NCI-H1048 (cell line): ENCODE data around the gene CELSR1.

Experiments used
- DNase-seq: peaks from one replicate; lab custom pipeline; 2025; lab: John Stamatoyannopoulos, UW

Gene CELSR1

DNA sequence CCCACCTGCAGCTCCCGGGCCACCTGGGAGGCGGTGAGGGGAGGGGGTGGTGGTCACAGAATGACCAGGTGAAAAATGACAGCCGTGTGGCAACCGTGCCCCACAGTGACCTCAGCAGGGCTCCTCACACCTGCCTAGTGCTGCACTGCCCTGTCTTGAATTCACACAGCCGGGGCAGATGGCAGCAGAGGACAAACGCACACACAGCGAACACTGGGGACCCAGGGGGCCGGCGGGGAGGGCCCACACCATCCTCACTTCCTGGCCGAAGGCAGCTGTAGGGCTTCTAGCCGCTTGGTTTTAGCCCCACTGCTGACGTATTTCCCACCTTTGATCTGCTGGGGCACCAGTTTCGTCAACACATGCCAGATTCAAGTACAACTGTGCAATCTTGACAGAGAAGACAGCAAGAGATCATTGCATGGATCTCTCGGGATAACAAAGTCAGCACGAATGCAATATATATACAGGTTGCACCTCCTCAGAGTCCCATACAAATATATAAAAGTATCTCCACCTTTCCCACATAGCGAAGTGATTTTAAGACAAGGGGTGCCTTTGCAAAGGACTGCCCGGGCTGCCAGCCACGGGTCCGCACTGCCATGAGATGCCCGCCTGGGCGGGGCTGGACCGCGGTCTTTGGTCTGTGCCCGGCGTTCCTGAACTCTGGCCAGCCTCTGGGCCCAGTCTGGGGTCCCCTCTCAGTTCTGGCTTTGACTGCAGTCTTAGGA lies 175.1 kb downstream of the CELSR1 start:
- DNase-seq, result no peak

DNA sequence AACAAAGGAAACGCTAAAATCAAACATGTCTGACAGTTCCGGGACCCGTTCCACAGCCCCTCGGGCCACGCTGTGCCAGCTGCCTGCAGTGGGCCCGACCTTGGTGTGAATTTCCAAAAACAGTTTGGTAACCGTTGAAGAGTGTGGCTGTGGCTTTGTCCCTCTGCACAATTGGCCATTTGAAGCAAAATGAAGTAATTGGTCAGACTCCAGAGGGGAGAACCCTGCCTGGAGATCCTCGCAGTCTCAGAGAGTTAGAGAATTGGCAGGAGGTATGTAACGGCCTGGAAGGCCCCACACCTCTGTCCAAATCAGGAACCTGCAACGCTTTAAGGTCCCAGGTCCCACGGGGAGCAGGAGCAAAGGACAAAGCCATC lies 175.6 kb downstream of the CELSR1 start:
- DNase-seq, result no peak

DNA sequence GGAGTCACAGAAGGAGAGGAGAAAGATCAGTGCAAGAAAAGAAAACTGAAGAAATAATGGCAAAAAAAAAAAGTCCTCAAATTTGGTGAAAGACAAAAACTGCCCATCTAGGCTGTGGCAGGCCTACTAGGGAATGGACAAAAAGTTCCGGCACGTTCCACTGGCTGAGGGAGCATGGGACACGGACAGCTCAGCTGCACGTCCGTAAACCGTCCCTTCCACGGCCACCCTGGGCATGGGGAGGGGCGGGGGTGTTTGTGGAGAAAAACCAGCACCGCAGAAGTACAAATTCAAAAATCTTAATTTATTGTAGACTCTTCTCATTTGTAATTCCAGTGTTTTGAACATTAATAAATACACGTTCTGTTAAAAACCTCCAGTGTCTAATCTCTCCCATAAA lies 176.5 kb downstream of the CELSR1 start:
- DNase-seq, result no peak

DNA sequence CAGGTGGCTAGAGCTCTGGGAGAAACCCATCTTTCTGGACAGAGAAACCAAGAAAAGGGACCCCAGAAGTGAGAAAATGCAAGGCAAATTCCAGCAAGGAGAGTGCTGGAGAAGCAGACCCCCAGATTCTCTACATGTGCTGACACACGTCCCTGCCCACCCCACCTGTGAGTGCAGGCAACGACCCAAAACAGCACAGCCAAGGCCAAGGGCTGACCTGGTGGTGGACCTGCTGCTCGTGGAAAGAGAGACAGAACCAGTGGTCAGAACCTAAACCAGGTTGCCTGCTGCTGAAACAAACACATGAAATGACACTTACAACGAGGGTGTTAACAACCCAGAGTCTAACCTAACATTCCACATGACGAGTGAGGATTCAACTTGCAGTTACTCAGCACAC lies 177.3 kb downstream of the CELSR1 start:
- DNase-seq, result no peak

DNA sequence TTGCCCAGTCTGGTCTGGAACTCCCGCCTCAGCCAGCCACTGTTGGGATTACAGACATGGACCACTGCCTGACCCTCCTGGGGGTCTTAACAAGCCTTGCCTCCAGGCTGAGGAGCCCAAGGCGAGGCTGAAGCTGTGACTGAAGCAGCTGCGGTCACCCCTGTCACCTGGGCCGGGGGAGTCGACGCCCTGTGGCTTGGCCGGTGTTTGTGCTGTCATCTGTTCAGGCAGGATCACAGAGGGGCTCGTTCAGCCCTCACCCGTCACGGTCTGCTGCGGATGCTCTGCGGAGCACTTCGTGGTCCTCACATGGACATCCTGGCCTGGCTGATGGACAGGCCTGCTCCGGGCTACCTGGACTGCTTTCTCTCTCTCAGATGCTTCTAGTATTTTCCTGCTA lies 178.1 kb downstream of the CELSR1 start:
- DNase-seq, result no peak

DNA sequence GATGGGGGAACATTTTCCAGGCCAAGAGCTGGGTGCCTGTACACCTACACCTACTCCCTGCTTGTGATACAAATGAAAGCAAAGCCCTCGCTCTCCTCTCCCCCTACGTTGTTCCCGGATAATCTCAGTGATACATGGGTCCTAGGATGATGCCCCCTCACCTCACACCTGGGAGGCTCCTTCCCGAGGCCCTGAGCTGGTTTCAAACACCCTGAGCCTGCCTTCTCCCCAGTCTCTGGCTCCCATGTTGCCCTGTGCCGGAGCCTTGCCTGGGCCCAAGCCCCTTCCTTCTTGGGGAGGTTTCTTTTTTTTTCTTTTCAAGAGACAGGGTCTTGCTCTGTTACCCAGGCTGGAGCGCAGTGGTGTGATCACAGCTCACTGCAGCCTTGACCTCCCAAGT lies 178.7 kb downstream of the CELSR1 start:
- DNase-seq, result no peak

DNA sequence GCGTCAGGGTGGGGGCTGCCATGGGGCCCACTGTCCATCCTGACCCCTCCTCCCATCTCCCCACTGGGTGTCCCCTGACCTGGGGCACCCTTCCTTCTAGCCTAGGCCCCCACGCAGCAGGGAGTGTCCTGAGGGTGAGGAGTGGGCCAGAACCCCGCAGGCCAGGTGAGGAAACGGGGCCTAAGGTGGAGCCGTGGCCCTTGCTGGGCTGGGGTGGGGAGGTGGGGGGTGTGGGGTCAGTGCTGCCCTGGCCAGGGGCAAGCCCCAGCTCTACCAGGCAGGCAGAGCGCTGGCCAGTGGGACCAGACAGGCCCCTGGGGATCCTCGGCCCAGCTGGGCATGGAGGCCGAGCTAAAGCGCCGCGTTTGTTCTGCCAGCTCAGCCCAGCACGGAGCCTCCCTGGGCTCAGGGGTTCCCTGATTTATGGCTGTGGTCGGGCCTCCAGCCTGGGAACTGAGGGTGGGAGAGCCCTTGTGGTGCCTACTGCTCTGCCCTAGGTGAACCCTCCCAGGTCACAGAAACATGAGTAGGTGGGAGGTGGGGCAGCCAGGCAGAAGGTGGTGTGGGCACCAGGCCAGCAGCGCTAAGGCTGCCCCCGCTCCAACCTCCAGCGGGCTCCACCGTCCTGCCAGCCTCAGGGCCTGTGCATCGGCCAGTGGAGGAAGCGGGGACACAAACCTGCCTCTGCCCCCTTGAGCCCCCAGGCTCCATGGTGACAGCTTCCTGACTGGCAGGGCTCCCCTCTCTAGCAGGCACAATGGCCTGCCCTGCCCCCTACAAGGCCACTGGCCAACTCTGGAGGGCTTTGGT lies 179.5 kb downstream of the CELSR1 start:
- no peak for DNase-seq

DNA sequence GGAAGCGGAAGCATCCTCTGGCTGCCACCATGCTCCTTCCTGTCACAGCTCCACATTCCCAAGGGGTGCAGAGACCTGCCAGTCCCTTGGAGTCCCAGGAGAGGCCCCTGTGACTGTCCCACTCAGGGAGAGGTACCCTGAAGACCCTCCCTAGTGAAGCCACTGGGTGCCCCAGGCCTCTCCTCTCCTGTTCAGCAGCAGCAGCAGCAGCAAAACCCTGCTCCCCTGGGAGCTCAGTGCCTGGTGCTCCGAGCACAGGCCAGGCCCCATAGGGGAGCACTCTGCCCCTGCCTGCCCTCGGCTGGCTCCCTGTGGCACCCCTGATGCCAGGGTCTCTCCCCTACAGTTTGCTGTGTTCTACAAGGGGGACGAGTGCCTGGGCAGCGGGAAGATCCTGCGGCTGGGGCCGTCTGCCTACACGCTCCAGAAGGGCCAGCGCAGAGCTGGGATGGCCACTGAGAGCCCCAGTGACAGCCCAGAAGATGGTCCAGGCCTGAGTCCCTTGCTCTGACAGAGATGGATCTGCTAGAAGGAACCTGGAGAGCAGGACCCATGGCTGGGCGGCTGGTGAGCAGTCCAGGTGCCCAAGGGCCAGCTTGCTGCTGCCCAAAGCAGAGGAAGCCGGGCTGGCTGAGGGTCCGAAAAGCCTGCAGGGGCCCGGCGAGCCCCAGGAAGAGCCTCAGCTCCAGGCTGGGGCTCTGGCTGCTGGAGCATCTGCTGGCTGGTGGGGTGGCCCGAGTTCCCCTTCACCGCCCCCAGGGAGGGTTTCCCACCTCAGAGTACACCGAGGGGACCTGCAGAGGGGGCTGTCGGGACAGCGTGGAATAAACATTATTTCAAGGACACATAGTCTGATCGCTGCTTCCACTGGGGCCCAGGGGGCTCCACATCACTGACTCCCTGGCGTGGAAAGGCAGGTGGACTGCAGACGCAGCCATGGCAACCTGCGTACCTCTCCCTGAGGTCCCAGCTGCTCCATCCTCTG lies 180.6 kb downstream of the CELSR1 start:
- DNase-seq, result no peak

DNA sequence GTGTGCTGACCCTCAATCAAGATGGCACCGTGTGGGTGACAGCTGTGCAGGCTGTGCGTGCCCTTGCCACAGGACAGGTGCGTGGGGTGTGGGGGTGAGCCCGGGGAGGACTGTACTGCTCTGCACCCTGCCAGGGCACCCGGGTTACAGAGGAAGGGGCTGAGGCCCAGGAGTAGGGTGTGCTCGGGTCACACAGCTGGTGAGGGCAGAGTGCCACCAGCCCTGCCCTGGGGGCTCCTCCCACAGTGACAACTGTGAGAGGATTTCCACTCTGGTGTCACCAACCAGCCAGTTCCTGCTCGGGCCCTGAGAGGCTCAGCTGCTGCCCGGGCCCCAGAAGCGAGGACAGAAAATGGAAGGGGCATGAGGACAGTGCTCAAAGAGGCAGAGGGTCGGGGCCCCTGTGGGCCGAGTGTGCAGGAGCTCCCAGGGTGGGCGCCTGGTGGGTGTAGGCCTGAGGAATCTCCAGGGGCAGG lies 181.4 kb downstream of the CELSR1 start:
- no peak for DNase-seq

DNA sequence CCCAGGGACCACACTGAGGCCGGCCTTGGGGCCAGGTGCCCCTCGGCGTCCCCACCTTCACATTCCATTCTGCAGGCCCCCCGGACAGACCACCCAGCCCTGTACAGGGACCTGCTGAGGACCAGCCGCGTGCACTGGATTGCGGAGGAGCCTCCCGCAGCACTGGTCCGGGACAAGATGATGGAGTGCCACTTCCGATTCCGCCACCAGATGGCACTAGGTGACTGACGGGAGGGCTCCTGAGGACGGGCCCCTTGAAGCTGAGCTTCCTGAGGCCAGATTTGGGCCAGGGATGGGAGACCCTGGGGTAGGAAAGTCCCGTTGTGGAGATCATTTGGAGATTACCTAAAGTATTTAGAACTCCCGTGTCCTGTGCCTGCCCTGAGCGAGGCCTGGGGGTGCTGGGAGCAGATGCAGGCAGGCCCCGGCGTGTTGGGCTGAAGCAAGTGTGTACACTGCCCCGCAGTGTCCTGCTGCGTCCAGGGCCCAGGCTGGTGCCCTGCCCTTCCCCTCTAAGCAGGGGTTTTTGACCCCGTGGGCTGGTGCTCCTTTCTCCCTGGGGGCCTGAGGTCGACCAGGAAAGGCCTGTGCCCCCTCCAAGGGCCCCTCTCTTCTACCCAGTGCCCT lies 181.9 kb downstream of the CELSR1 start:
- DNase-seq, result peak; percentile 21

DNA sequence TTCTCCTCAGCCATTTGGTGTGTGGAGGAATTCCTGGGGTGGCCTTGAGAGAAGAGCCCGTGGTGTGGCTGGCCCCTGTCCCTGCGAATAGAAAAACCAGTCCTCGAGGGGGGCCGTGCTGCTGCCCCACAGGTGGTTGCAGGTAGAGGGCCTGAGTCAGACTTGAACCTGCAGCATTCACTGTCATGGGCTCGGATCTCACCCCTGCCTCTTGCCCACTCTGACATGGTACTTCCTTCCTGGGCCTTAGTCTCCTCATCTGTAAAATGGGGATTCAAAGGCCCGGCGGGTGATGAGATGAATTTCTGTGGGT lies 182.5 kb downstream of the CELSR1 start:
- DNase-seq, result no peak

DNA sequence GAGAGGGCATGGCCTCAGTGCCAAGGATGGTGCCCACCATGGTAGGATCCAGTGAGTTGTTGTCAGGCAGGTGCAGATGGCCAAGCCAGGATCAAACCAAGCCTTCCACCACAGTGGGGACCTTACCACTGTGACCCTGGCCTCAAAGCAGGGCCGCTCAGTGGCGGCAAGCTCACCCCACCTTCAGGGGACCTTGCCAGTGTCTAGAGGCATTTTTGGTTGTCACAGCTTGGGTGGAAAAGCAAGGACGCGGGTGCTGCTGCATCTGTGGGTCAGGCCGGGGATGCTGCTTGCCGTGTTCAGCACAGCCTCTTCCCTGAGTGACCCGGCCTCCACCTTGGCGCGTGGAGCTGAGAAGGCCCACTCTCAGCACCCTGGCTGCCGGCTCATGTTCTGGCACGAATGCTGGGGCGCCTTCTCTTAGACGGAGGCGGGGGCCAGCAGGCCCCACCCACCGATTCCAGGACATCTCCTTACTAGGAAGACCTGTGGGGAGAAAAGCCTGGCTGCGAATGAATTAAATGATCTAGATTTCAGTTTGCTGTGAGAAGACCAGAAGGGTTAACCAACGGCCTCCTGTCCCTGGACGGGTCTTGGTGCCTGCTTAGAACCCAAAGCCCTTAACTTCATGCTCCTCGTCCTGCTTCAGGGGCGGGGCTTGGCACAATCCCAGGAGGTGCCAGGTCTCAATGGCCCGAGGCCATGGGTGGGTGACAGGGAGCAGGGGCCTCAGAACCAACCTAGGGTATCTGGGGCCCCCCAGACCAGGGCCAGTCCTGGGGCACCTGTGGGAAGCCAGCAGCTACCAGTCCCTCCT lies 183.0 kb downstream of the CELSR1 start:
- no peak for DNase-seq

DNA sequence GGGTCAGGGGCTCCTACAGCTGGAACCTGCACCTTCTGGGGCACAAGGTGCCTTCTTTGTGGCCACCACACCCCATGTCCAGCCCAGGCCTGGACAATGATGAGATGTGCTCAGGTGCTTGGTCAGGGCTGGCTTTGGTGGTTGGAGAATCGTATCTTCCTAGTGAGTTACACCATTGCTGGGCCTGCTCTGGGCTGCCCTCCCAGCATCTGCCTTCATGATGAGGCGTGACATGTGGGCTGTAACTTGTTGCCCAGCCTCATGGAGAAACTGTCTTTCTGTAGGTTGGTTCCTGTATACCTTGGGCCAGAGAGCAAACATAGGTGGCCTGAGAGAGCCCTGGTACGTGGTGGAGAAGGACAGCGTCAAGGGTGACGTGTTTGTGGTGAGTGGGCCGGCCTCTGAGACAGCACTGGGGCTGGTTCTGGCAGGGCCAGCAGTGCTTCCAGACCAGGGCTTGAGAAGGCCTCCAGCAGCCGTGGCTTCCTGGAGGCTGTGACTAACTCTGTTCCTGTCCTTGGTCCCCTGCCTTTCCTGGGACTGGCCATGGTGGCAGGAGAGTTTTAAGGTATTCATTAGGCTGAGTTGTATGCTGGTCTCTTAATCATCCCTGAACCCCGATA lies 183.8 kb downstream of the CELSR1 start:
- DNase-seq, result no peak

DNA sequence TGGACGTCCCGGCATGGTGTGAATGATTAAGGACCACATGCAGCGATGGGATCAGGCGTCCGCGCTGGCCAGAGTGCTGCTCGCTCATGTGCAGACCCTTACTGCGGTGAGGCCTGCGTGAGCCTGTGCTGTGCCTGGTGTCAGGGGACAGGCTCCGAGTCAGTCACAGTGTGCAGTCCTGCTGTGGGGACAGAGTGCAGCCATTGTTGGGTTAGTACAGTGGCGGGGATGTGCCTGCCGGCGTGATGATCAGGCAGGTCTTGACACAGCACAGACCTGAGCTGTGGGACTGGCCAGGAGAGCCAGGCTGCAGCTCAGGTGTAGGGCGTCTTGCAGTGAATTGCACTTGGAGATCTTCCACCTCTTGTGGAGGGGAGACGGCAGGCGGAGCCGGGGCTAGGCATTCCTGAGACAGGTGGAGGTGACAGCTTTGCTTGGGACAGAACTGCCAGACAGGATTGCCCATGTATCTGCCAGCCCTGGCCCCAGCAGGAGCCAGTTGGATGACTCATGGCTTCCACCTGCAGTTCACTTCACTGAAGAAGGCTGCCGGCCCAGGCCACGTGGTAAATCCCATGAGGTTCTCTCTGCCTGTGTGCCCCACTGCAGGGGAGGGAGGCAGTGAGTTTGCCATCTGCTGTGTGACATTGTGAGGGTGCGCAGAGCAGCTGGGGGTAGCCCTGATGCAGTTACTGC lies 184.6 kb downstream of the CELSR1 start:
- no peak for DNase-seq

DNA sequence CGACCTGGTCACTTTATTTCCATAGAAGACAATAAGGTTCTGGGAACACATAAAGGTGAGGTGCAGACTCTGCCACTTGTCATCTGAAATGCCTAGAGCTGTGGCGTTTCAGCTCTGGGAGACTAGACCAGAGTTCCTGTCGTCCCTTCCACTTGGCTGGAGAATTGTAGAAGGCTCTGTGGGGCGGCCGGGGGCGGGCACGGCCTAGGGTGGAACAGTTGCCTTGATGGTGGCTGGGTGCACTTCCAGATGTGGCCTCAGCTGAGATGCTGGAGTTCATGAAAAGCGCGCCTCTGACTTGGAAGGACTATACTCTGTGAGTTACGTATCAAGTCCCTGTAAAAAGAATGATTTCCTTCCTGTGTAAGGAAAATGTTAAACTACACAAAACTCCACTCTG lies 185.1 kb downstream of the CELSR1 start:
- DNase-seq, result no peak

DNA sequence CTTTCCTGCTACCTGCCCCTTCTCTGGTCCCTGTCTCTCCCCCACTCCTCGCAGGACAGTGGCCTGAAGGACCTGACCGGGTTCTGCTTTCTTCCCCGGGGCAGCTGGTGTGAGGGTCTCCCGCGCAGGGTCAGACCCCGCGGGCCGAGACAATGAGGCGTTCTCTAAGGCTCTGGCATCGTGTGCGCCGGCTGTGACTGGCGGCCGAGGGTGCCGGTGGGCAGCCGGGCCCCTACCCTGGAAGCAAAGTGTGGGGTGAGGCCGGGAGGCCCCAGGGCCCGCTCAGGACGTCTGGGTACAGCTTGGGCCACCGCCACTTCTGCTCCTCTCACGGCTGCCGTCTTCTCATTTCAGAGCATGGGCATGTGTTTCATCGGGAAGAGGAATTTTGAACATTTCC lies 185.7 kb downstream of the CELSR1 start:
- DNase-seq, result no peak

DNA sequence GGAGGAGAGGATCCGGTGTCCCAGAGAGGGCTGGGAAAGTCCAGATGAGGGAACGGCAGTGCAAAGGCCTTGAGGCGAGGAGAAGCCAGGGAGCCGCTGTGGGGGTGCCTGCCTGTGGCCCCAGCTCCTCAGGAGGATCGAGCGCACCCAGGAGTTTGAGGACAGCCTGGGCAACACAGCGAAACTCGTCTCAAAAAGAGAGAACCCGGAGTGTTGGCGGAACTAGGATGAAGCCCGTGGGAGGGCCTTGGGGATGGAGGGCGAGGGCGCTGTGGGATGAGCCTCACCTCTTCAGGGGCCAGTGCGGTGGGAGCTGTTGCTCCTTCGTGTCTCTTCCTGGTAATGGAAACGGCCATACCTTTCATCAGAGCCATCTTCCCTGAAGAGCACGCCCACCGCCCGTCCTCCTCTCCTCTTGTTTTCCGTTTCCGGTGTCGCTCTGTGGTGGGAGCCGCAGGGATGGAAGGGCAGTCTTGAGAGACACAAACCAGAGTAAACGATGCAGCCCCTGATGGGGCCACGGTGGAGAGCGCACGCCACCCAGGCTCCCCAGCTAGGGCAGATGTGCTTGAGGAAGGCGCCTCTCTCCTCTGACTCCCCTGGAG lies 186.2 kb downstream of the CELSR1 start:
- DNase-seq, result no peak

DNA sequence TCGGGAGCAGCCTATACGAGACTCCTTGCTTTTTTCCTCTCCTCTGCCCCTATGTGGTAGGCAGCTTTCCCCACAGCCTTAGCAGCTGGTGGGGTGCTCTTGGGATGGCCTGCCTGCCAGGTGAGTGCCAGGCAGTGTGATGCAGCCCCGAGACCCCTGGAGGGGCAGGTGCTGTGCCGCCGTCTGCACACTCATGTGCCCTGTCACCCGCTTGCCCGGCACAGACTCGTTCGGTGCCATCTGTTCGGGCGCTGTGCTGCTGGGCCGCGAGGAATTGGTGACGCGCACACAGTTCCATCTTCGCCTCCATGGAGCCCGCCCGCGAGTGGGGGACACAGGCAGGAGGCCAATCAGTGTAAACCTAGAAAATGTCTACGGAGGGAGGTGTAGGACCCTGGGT lies 186.8 kb downstream of the CELSR1 start:
- no peak for DNase-seq

DNA sequence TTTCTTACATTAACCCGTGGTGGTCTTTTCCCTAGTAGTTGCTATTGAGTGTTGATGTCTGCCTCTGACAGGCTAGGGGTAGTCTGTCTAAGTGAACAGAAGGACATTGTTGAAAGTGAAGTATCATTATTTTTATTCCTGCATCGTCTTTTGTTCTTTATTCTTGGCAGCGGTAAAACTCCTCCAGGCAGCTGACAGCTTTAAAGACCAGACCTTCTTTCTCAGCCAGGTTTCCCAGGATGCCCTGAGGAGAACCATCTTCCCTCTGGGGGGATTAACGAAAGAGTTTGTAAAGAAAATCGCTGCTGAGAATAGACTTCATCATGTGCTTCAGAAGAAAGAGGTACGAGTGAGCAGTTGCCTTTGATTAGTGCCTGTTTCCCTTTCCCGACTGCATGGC lies 187.3 kb downstream of the CELSR1 start:
- no peak for DNase-seq

DNA sequence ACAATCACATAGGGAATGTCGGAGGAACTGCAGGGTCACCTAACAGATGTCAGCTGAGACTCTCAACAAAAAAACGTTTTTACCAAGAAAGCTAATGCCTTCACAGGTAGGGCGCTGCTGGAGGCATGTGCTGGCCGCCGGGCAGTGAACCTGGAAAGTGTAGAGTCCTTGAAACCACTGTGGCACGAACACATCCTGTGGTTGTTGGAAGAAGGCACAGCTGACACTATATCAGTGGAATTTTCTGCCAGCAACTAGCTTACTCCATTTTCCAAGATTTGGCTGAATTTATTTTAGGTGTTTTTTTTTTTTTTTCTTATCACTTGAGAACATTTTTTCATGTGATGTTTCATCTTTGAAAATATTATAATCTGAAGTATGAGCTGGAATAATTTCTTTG lies 187.7 kb downstream of the CELSR1 start:
- DNase-seq, result no peak
